ENCODE data around the gene EYA2.

EYA2 gene

GRCh38 chr20:46900086-46900485 lies 5.4 kb downstream of the EYA2 start:
- H3K4me3 ChIP-seq (ENCODE audit: control insufficient read depth, low read depth, low read length), result no peak overlapping the region
- no peak for DNase-seq (ENCODE audit: low read depth)
- TF ChIP-seq, protein P1, sequence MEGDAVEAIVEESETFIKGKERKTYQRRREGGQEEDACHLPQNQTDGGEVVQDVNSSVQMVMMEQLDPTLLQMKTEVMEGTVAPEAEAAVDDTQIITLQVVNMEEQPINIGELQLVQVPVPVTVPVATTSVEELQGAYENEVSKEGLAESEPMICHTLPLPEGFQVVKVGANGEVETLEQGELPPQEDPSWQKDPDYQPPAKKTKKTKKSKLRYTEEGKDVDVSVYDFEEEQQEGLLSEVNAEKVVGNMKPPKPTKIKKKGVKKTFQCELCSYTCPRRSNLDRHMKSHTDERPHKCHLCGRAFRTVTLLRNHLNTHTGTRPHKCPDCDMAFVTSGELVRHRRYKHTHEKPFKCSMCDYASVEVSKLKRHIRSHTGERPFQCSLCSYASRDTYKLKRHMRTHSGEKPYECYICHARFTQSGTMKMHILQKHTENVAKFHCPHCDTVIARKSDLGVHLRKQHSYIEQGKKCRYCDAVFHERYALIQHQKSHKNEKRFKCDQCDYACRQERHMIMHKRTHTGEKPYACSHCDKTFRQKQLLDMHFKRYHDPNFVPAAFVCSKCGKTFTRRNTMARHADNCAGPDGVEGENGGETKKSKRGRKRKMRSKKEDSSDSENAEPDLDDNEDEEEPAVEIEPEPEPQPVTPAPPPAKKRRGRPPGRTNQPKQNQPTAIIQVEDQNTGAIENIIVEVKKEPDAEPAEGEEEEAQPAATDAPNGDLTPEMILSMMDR (IDR thresholded peaks at IDR 0.05; ENCODE audit: control insufficient read depth, insufficient read depth, low read depth, low read length, missing control alignments), result no peak

DNA sequence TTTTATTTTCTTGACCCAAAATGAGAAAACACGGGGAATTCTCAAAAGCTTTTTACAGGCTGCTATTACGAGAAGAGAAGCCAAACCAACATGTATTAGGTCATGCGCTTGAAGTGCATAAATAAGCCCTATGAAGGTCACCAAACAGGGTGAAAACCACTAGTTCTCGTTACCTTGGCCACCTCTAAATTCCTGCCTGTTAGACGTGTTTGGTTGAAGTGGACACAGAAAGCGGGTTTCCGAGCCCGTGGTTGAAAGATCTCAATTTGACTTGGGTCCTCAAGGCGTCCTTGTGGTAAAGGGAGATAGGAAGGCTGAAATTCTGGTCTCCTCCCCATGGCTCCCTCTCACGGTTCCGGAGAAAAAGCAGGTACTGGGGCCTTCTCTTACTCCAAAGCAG lies 6.2 kb downstream of the EYA2 start:
- TF ChIP-seq, protein P1 (IDR thresholded peaks at IDR 0.05; ENCODE audit: control insufficient read depth, insufficient read depth, low read depth, low read length, missing control alignments), result no peak
- no peak overlapping the region for H3K4me3 ChIP-seq (ENCODE audit: control insufficient read depth, low read depth, low read length)
- DNase-seq (ENCODE audit: low read depth), result no peak

DNA sequence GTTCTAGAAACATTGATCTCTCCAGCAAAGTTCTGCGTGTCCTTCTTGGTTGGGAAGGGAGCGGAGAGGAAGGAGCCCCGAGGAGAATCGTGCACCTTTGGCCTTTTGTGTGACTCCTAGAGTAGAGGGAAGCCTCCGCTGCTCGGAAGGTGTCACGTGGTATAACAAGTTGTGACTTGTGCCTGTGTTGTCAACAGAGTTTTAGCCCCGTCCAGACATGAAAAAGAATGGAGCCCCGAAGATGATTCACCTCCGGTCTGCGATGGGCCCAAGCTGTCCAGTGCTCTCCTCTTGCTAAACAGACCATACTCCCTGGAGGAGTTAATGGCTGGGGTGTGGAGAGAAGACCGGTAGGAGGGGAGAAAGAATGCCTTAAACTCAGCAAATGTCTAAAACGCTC lies 7.0 kb downstream of the EYA2 start:
- TF ChIP-seq, protein P1 (IDR thresholded peaks at IDR 0.05; ENCODE audit: control insufficient read depth, insufficient read depth, low read depth, low read length, missing control alignments), result no peak
- H3K4me3 ChIP-seq (ENCODE audit: control insufficient read depth, low read depth, low read length), result no peak overlapping the region
- DNase-seq (ENCODE audit: low read depth), result no peak

- H3K4me3 ChIP-seq (ENCODE audit: control insufficient read depth, low read depth, low read length), result no peak overlapping the region
- TF ChIP-seq, protein P1 (IDR thresholded peaks at IDR 0.05; ENCODE audit: control insufficient read depth, insufficient read depth, low read depth, low read length, missing control alignments), result no peak
- no peak for DNase-seq (ENCODE audit: low read depth)
Measured at GRCh38 chr20:46903256-46903655, 8.6 kb downstream of the EYA2 start.

DNA sequence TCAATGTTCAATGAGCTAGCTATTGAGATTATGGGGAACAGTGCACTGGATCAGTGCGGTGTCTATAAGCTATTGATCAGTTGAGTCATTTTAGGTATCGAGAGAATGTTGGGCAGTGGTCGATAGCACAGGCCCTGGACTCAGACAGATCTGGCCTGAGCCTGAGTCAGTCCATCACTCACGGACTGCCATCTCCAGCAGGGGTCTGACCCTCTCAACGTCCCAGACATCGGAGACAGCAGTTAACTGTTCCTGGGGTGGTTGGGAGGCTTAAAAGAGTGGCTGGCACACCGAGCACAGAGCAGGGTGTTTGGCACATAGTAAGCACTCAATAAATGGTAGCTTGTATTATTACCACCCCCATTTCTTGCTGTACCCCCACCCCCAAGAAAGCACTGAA lies 9.3 kb downstream of the EYA2 start:
- DNase-seq (ENCODE audit: low read depth), result no peak
- TF ChIP-seq, protein P1 (IDR thresholded peaks at IDR 0.05; ENCODE audit: control insufficient read depth, insufficient read depth, low read depth, low read length, missing control alignments), result no peak
- no peak overlapping the region for H3K4me3 ChIP-seq (ENCODE audit: control insufficient read depth, low read depth, low read length)

DNA sequence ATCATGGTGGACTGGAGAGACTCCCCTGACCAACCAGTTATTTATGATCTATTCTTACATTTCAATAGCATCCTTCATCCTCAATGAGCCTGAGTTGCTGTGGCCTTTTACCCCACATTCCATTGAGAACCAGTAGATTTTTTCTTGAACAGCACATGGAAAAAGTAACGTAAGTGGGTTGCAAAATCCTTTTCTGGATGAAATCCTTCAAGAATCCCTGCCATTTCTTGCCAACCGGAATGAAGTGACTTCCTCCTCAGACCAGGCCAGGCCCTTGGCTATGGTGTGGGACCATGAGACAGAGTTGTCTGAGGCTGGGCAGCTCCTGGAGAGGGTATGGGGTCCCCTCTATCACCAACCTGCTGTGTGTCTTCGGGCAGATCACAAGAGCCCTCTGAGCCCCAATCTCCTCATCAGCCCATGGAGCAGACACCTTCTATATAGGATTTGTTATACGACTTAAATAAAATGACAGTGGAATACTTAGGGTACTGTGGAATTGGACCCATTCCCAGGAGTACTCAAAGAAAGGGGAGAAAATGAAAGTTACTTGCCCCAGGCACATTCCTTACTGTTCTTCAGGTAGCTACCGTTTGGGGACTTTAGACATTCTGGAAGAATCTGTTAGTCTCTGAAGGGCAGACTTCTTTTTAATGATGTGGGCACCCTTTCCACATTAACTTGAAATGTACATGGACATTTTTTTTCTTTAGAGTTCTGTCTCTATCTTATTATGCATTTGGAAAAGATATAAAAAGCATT lies 10.9 kb downstream of the EYA2 start:
- TF ChIP-seq, protein P1 (IDR thresholded peaks at IDR 0.05; ENCODE audit: control insufficient read depth, insufficient read depth, low read depth, low read length, missing control alignments), result no peak
- H3K4me3 ChIP-seq (ENCODE audit: control insufficient read depth, low read depth, low read length), result no peak overlapping the region
- no peak for DNase-seq (ENCODE audit: low read depth)
